ENCODE results near the gene ESPN.
"Not testable (repeated sequence)": the region's sequence is repeated elsewhere in the genome, so short reads cannot be mapped to it uniquely, and the experiment has no call there.

The ESPN gene

GRCh38 chr1:6429660-6430411 is 5.3 kb downstream of the ESPN start:
- not testable (repeated sequence) for DNase-seq

DNA sequence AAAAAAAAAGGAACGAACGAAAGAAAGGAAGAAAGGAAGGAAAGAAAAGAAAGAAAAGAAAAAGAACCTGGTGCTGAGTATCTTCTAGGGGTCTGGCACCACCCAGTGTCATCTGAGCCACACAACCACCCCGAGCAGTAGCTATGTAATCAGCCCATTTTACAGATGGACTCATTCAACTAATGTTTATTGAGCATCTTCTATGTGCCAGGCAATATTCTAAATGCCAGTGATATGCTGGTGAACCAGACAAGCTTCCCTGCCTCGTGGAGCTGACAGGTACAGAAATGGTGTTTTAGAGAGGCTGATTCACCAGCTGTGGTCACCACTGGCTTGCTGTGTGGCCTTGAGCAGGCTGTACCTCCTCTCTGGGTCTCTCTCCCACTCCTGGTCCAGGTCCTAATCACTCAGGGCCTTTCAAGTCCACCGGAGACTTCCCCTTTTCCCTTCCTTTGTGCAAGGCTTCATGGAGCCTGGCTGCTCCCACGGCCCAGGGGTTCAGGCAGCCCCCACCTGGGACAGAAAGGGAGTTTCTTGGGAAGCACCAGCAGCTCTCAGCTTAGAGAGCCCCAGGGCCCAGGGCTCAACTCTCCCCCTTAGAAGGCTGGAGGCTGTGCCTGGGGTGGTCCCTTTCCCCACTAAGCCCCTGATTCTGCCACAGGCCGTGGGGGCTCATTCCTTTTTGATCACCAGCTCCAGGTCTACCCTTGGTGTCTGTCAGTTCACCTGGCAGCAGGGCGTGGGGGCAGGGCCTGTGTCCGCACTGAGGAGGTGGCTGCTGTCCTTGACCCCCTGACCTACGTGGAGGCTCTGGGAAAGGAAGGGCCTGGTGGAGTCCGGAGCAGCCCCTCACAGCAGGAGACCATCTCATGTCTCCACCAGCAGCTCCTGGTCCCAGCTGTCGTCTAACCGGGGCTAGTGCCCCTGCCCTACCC is 7.3 kb downstream of the ESPN start:
- not testable (repeated sequence) for DNase-seq

GRCh38 chr1:6434186-6434585 is 9.6 kb downstream of the ESPN start:
- no peak for DNase-seq

- no peak for DNase-seq
Measured at GRCh38 chr1:6435129-6435528, 10.6 kb downstream of the ESPN start.

DNA sequence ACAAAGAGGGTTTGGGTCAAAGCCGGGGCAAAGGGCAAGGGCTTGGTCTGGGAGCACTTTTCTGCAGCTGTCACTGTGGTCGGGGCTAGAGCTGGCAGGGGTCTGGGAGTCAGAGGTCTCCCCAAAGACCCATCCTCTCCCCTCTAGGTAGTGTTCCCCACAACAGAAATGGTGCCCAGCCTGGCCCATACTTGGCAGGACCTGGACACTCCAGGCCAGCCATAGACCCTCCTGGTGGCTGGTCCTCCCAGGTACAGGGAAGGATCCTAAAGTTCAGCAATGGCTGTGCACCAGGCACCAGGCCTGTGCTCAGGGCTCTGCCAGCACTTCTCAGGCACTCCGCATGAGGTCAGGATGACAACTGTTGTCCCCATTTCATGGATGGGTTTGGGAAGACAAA is 11.0 kb downstream of the ESPN start:
- DNase-seq = no peak

DNA sequence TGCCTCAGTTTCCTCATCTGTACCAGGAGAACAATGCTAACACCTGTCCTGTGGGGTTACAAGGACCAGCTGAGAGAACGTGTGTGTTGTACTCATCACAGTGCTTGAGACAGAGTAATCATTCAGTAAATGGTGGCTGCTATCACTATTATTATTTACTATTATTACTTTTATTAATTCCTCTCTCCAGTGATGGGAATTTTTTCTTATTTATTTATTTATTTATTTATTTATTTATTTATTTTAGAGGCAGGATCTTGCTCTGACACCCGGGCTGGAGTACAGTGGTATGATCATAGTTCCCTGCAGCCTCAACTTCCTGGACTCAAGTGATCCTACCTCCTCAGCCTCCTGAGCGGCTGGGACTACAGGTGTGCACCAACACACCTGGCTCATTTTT is 11.7 kb downstream of the ESPN start:
- not testable (repeated sequence) for DNase-seq

GRCh38 chr1:6437012-6437700 is 12.6 kb downstream of the ESPN start:
- DNase-seq = not testable (repeated sequence)

GRCh38 chr1:6438047-6438525 is 13.5 kb downstream of the ESPN start:
- peak; percentile 54 for DNase-seq

DNA sequence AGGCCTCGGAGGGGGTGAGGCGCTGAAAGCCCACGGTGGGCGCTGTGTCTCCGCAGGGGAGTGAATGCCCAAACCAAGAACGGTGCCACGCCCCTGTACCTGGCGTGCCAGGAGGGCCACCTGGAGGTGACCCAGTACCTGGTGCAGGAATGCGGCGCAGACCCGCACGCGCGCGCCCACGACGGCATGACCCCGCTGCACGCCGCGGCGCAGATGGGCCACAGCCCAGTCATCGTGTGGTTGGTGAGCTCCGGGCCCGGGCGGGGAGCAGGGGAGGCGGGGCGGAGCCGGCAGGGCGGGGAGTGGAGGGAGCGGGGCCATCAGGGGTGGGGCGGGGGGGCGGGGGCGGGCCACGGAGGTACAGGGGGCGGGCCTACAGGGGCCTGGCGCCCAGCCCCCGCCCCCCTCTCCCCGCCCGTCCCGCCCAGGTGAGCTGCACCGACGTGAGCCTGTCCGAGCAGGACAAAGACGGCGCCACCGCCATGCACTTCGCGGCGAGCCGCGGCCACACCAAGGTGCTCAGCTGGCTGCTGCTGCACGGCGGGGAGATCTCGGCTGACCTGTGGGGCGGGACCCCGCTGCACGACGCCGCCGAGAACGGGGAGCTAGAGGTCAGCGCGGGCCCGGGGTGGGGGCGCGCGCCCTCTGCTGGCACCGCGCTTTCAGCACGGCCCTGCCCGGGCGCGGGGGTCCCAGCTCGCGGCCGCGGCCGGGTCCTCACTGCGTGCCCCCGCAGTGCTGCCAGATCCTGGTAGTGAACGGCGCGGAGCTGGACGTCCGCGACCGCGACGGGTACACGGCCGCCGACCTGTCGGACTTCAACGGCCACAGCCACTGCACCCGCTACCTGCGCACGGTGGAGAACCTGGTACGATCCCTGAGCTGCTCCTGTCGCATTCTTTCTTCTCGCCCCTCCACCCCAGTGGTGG is 15.9 kb downstream of the ESPN start:
- DNase-seq = peak; percentile 54

GRCh38 chr1:6441586-6441985 is 17.0 kb downstream of the ESPN start:
- no peak for DNase-seq

GRCh38 chr1:6443339-6444115 is 19.0 kb downstream of the ESPN start:
- DNase-seq = peak; percentile 19

GRCh38 chr1:6444377-6444776 is 19.8 kb downstream of the ESPN start:
- no peak for DNase-seq

- DNase-seq = no peak
Measured at GRCh38 chr1:6445062-6445763, 20.6 kb downstream of the ESPN start.

GRCh38 chr1:6445929-6446328 is 21.4 kb downstream of the ESPN start:
- not testable (repeated sequence) for DNase-seq

DNA sequence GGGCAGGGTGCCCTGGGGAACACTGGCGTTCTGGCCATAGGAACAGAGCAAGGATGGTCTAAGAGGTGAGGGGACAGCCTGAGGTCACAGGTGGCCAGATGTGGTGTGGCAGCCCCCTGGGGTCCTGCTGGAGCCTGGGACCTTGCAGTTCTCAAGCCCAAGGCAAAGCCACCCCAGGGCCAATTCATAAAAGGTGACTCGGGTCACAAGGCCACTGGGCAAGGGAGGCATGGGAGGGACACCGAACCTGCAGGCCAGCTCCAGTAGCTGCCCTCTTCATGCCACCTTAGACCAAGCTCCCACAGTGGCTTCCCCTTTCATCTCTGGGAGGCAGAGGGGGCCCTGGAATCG is 22.1 kb downstream of the ESPN start:
- DNase-seq = no peak

- peak; percentile 70 for DNase-seq
Measured at GRCh38 chr1:6447016-6447817, 22.6 kb downstream of the ESPN start.

GRCh38 chr1:6447818-6448748 is 23.5 kb downstream of the ESPN start:
- DNase-seq = peak; percentile 86
